Suprapubic skin (tissue), 3 donors: ENCODE results near the gene NEUROG1.

ENCODE experiments used
- CTCF ChIP-seq, 2 donors: fragments of 200-600 bp in 1 of 2; fragments of 450-650 bp in 1 of 2; sonication (generic) in 1 of 2; IDR thresholded peaks; one replicate each; pipeline ENCODE4 v1.5.1; 2016 to 2019; ENCODE audit warnings: antibody characterized with exemption in 2 of 2, mild to moderate bottlenecking in 1 of 2, moderate library complexity in 1 of 2
- POLR2AphosphoS5 ChIP-seq, 3 donors: sonication (generic); formaldehyde crosslinking; IDR thresholded peaks; one replicate each; pipeline ENCODE4 v1.6.1; 2017; ENCODE audit warnings: antibody characterized with exemption in 3 of 3

GRCh38 chr5:135504376-135504775, 31.4 kb downstream of the NEUROG1 start:
- TF ChIP-seq CTCF (IDR thresholded peaks at IDR 0.05) (no peak), POLR2AphosphoS5 (IDR thresholded peaks at IDR 0.05) (no peak)
